ENCODE data around the gene ZNF10. TPM values are rescaled to one million over a fixed set of nuclear protein-coding genes. Genes with fewer than 3 reads are reported as not detected.

Gene ZNF10
- total and polyA plus RNA-seq, 2 of the 4 experiments (the other 2 are of a cell fraction) = 4.1 to 6.1 TPM

- ATAC-seq (ENCODE audit: low read depth) (no peak), DNase-seq (no peak)
- Histone ChIP-seq H2BK120ac (ENCODE audit: low read depth, low read length) (no peak overlapping the region), H2BK15ac (ENCODE audit: low read depth, low read length) (no peak overlapping the region), H3K56ac (ENCODE audit: extremely low read depth, insufficient read depth, low read length) (no peak overlapping the region), H3K14ac (replicated peaks; ENCODE audit: low read depth, low read length) (no peak overlapping the region), H4K20me1 (ENCODE audit: insufficient read depth, low read length) (no peaks in the 10 kb centered on the region), H2AK9ac (replicated peaks; ENCODE audit: low read depth, low read length, poor library complexity) (no peak overlapping the region), H3K4ac (ENCODE audit: low read depth, low read length) (no peak overlapping the region), H3K9me3 (ENCODE audit: control insufficient read depth, insufficient read depth, low read length) (peaks cover 50% of the 10 kb centered on the region), H4K5ac (ENCODE audit: low read depth, low read length) (no peak overlapping the region), H3K4me2 (ENCODE audit: low read depth, low read length) (no peak overlapping the region), H2AK5ac (ENCODE audit: low read depth, low read length) (no peak overlapping the region), H3K4me1 (ENCODE audit: control insufficient read depth, insufficient read depth, low read length) (no peaks in the 10 kb centered on the region), H3K9ac (ENCODE audit: low read depth, low read length) (no peak overlapping the region), H3K18ac (ENCODE audit: low read depth, low read length) (no peak overlapping the region), H3K9me1 (ENCODE audit: insufficient read depth, low read length) (no peaks in the 10 kb centered on the region), H3K23ac (ENCODE audit: low read depth, low read length) (no peak overlapping the region), H2AFZ (replicated peaks; ENCODE audit: low read length, poor library complexity) (no peak overlapping the region), H3K36me3 (ENCODE audit: control insufficient read depth, insufficient read depth, low read length) (peaks cover 23% of the 10 kb centered on the region), H2BK20ac (ENCODE audit: low read depth, low read length) (no peak overlapping the region), H3K27ac (ENCODE audit: insufficient read depth, low read length) (no peak overlapping the region), H2BK5ac (ENCODE audit: low read depth, low read length, poor library complexity, severe bottlenecking) (no peak overlapping the region), H4K8ac (ENCODE audit: low read depth in 2 of 2, low read length in 2 of 2) (no peak overlapping the region), H3K27me3 (ENCODE audit: control insufficient read depth, insufficient read depth, low read length) (no peaks in the 10 kb centered on the region), H3K4me3 (ENCODE audit: insufficient read depth, low read depth, low read length) (no peak overlapping the region), H4K91ac (ENCODE audit: insufficient read depth, low read depth, low read length) (no peak overlapping the region), H3K79me1 (ENCODE audit: low read depth in 1 of 2, low read length in 2 of 2) (peaks cover 0 to 3% of the 10 kb centered on the region in 2 experiments; a peak in 1 of 4 replicates)
- POLR2A ChIA-PET (ENCODE audit: unreplicated experiment) = no interaction called here
- no TSS peak for BruUV-seq (replicated peaks)
- in situ Hi-C loops (cut with MboI; ENCODE audit: low sequenced_read_pairs) (no loop called here), dilution Hi-C loops (cut with HindIII; ENCODE audit: low sequenced_read_pairs, unreplicated experiment) (no loop called here), intact Hi-C loops (cut with micrococcal nuclease) (no loop called here)
- CTCF ChIA-PET = no interaction called here
- TF ChIP-seq USF2 (IDR thresholded peaks at IDR 0.05; ENCODE audit: low read depth, low read length) (no peak), MAFK (IDR thresholded peaks at IDR 0.05; ENCODE audit: low read depth, low read length) (no peak)
- no CpG with 5 or more reads among the region's 2 CpGs for WGBS, 2 experiments (ENCODE audit: extremely low coverage in 2 of 2, insufficient read length in 1 of 2)
These were observed 71.5 kb downstream of the ZNF10 start for GRCh38 chr12:133201888-133202287.

Measured in IMR-90 (cell line).